HUES6 (cell line): ENCODE measurements around the gene C7orf57.
A peak's percentile ranks its signal among the peaks of the same experiment; 100 is the strongest.

Experiments
- H3K27ac ChIP-seq: 2 replicates; pipeline ENCODE4 v1.7.0; 2013; ENCODE audit warnings: low read depth, mild to moderate bottlenecking, low read length, inconsistent platforms
- H3K27me3 ChIP-seq: 2 replicates; pipeline ENCODE4 v1.6.1; 2013; ENCODE audit warnings: low read length; ENCODE audit not compliant: control insufficient read depth, insufficient read depth
- H3K36me3 ChIP-seq: 2 replicates; pipeline ENCODE4 v1.6.1; 2013; ENCODE audit warnings: low read length; ENCODE audit not compliant: control insufficient read depth, insufficient read depth
- H3K4me1 ChIP-seq: 2 replicates; pipeline ENCODE4 v1.6.1; 2013; ENCODE audit warnings: low read length; ENCODE audit not compliant: control insufficient read depth, insufficient read depth
- H3K4me3 ChIP-seq: 2 replicates; pipeline ENCODE4 v1.5.1; 2013; ENCODE audit warnings: low read depth, low read length
- H3K9ac ChIP-seq: one replicate; pipeline ENCODE4 v1.6.1; 2013; ENCODE audit warnings: mild to moderate bottlenecking, low read length
- H3K9me3 ChIP-seq: 2 replicates; pipeline ENCODE4 v1.6.1; 2013; ENCODE audit warnings: low read depth, low read length; ENCODE audit not compliant: control insufficient read depth, insufficient read depth

C7orf57 gene

GRCh38 chr7:48084727-48085432 lies 49.5 kb downstream of the C7orf57 start:
- no peak overlapping the region for H3K4me3 ChIP-seq

GRCh38 chr7:48085433-48085791 lies 50.1 kb downstream of the C7orf57 start:
- Histone ChIP-seq H3K27me3 (no peaks in the 10 kb centered on the region; the same call in 1 of the 2 replicates), H3K9ac (peak overlapping the region; percentile 34), H3K4me3 (no peak overlapping the region), H3K4me1 (peaks cover 35% of the 10 kb centered on the region), H3K27ac (peak overlapping the region; percentile 76; the same call in 1 of the 2 replicates), H3K9me3 (no peaks in the 10 kb centered on the region), H3K36me3 (0 out of 2 replicates have a peak, but pooled peaks cover 4% of the 10 kb centered on the region)

More at GRCh38 chr7:48084727-48085432, 49.5 kb downstream of the C7orf57 start:
- H3K9me3 ChIP-seq, result 0 out of 2 replicates have a peak, but pooled peaks cover 2% of the 10 kb centered on the region
- H3K9ac ChIP-seq, result peak overlapping the region; percentile 34
- H3K27ac ChIP-seq, result peak overlapping the region; percentile 76; the same call in 1 of the 2 replicates
- peaks cover 35% of the 10 kb centered on the region for H3K4me1 ChIP-seq
- 0 out of 2 replicates have a peak, but pooled peaks cover 1% of the 10 kb centered on the region for H3K36me3 ChIP-seq
- H3K27me3 ChIP-seq, result no peaks in the 10 kb centered on the region; the same call in 1 of the 2 replicates

- Histone ChIP-seq H3K9ac (peak overlapping the region; percentile 34), H3K36me3 (peaks cover 4% of the 10 kb centered on the region; the same call in 1 of the 2 replicates), H3K4me1 (peaks cover 35% of the 10 kb centered on the region), H3K27ac (peak overlapping the region; percentile 76; the same call in 1 of the 2 replicates), H3K27me3 (no peaks in the 10 kb centered on the region; the same call in 1 of the 2 replicates), H3K4me3 (no peak overlapping the region), H3K9me3 (no peaks in the 10 kb centered on the region)
These were observed 50.6 kb downstream of the C7orf57 start for GRCh38 chr7:48085942-48086341.

- peak overlapping the region; percentile 87; the same call in 1 of the 2 replicates for H3K27ac ChIP-seq
- peak overlapping the region; percentile 67 for H3K9ac ChIP-seq
- H3K9me3 ChIP-seq, result no peaks in the 10 kb centered on the region
- peaks cover 18% of the 10 kb centered on the region for H3K36me3 ChIP-seq
- H3K4me3 ChIP-seq, result no peak overlapping the region
- H3K4me1 ChIP-seq, result peaks cover 47% of the 10 kb centered on the region
- no peaks in the 10 kb centered on the region; the same call in 1 of the 2 replicates for H3K27me3 ChIP-seq
These were observed 52.0 kb downstream of the C7orf57 start for GRCh38 chr7:48087349-48087748.

GRCh38 chr7:48088559-48089045 lies 53.3 kb downstream of the C7orf57 start:
- H3K4me3 ChIP-seq, result peak overlapping the region; percentile 76
- H3K4me1 ChIP-seq, result peaks cover 44% of the 10 kb centered on the region
- H3K36me3 ChIP-seq, result peaks cover 29% of the 10 kb centered on the region
- H3K9ac ChIP-seq, result peak overlapping the region; percentile 83
- H3K27ac ChIP-seq, result peak overlapping the region; percentile 87; the same call in 1 of the 2 replicates
- H3K27me3 ChIP-seq, result no peaks in the 10 kb centered on the region; the same call in 1 of the 2 replicates
- no peaks in the 10 kb centered on the region for H3K9me3 ChIP-seq

GRCh38 chr7:48089046-48090003 lies 54.0 kb downstream of the C7orf57 start, which contains the start of gene UPP1:
Gene UPP1 (plus strand): TSS chr7:48089265. CDS start chr7:48094784, 5,519 bp downstream.
- Histone ChIP-seq H3K36me3 (peaks cover 37% of the 10 kb centered on the region), H3K27ac (peak within 1 kb of the TSS; percentile 87; the same call in 1 of the 2 replicates), H3K9ac (peak within 1 kb of the TSS; percentile 93), H3K9me3 (no peaks in the 10 kb centered on the region), H3K27me3 (no peaks in the 10 kb centered on the region; the same call in 1 of the 2 replicates), H3K4me3 (peak within 1 kb of the TSS; percentile 76), H3K4me1 (peaks cover 44% of the 10 kb centered on the region)

GRCh38 chr7:48090095-48090805 lies 54.9 kb downstream of the C7orf57 start:
- Histone ChIP-seq H3K36me3 (peaks cover 46% of the 10 kb centered on the region), H3K4me1 (peaks cover 35% of the 10 kb centered on the region), H3K9me3 (no peaks in the 10 kb centered on the region), H3K9ac (peak overlapping the region; percentile 93), H3K27me3 (no peaks in the 10 kb centered on the region; the same call in 1 of the 2 replicates), H3K4me3 (peak overlapping the region; percentile 76), H3K27ac (peak overlapping the region; percentile 75; the same call in 1 of the 2 replicates)

- Histone ChIP-seq H3K9ac (peak overlapping the region; percentile 17), H3K4me3 (peak overlapping the region; percentile 36), H3K9me3 (no peaks in the 10 kb centered on the region), H3K27me3 (no peaks in the 10 kb centered on the region; the same call in 1 of the 2 replicates), H3K27ac (no peak overlapping the region), H3K4me1 (peaks cover 20% of the 10 kb centered on the region), H3K36me3 (peaks cover 61% of the 10 kb centered on the region)
These were observed 56.4 kb downstream of the C7orf57 start for GRCh38 chr7:48091506-48092433.

GRCh38 chr7:48094861-48095293 lies 59.5 kb downstream of the C7orf57 start:
- no peak overlapping the region for H3K4me3 ChIP-seq
- H3K36me3 ChIP-seq, result peaks cover 91% of the 10 kb centered on the region
- no peaks in the 10 kb centered on the region for H3K9me3 ChIP-seq
- no peak overlapping the region for H3K27ac ChIP-seq
- H3K4me1 ChIP-seq, result peaks cover 12% of the 10 kb centered on the region
- H3K27me3 ChIP-seq, result no peaks in the 10 kb centered on the region
- no peak overlapping the region for H3K9ac ChIP-seq
